Dermis blood vessel endothelial cell (primary cell): Measurements from ENCODE around the gene DLG5. TPM values are rescaled to one million over a fixed set of nuclear protein-coding genes. Genes with fewer than 3 reads are reported as not detected.

Source experiments
- DNase-seq: peaks from one replicate; pipeline ENCODE4 v3.0.0; 2010
- total RNA-seq: library from RNA; depleted of rRNA; stranded (reverse); fragments of >200 nt; gene quantifications from 2 replicates; pipeline ENCODE4 v1.2.3, GENCODE V29; 2014

Gene DLG5
- total RNA-seq, 1 donor from 2014 or later, result 7.8 TPM

DNA sequence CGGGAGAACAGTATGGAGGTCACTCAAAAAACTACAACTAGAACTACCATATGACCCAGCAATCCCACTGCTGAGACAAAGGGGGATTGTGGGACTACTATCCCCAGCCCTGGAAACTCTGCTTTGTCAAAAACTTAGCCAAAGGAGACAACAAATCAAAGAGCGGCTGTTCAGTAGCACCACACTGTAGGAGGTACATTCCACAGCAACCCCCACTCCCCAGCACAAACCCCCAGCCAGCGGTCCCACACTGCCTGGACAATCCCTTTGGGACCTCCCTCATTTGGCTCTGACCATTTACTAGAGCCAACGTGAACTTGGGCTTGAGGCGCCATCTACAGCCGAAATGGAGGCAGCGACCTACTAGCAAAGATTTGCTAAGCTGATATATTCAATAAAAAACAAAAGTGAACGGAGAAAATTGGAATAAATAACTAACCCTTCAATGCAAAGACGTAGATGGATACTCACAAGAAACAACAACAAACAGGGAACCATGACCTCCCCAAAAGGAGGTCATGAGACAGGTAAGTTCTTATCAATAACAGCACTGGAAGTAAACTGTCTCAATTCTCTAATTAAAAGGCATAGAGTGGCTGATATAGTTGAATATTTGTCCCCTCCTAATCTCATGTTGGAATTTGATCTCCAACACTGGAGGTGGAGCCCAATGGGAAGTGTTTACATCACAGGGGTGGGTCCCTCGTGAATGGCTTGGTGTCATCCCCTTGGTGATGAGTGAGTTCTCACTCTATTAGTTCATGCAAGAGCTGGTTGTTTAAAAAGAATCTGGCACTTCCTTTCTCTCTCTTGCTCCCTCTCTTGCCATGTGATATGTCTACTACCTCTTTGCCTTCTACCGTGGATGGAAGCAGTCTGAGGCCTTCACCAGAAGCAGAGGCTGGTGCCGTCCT, 170.0 kb downstream of the DLG5 start:
- peak; percentile 85 for DNase-seq

DNA sequence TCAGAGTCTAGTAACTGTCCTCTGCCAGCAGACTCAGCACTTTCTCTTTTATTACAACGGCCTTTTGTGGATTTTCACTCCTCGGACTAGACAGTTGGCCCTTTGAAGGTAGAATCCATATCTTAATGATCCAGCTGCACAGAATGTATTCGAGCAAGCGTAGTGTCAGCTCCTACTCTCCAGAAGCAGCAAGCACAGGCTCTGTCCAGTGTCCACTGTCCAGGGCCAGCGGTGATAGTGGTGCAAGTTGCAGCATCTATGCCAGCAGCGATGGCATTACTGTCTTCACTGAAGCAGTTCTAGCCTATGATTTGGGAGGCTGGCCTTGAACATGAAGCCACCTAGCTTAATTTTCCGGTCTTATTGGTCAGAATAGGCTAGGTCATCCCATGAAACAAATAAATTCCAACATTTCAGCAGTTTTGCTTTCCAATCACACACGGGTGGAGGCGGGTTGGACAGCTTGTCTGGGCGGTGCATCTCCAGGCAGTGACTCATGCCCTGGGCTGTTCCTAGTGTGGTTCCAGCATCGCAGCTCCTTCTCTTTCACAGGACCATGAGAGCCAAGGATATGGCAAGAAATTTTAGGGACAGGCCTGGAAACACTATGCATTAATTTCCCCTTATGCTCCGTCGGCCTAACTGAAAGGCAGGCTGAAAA, 180.4 kb downstream of the DLG5 start:
- peak; percentile 17 for DNase-seq

DNA sequence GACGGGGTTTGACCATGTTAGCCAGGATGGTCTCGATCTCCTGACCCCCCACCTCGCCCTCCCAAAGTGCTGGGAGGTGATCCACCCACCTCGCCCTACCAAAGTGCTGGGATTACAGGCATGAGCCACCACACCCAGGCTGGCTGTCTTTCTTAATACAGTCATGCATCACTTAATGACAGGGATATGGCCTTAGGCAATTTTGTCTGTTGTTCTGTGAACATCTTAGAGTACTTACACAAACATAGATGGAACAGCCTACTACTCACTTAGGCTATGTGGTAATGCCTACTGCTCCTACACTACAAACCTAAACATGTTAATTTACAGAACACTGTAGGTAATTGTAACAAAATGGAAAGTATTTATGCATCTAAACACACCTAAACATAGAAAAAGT, 182.3 kb downstream of the DLG5 start:
- DNase-seq, result no peak

- no peak for DNase-seq
These were observed 184.4 kb downstream of the DLG5 start for GRCh38 chr10:77742172-77742571.

DNA sequence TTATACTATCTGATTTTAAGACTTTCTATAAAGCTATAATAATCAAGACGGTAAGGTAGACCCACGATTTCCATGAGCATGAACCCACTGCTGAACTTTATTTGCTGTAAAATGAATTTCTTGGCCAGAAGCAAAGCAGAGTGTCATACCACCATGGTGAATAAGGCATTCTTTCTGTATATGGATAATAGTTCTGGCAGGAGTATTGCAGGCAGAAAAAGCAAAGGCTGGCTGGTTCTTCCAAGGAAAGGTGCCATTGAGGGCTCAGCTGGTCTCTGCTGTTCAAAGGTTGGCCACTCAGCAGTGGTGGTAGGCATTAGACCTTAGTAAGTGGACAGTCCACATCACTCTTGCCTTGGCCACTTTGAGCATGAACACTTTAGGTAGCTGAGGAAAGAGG, 184.8 kb downstream of the DLG5 start:
- DNase-seq, result no peak

Other genes starting within 250 kb of the DLG5 start
- gene POLR3A, start 102.8 kb upstream of the DLG5 start, total RNA-seq, result 12.1 and 16.0 TPM in 2 replicates
- gene RPS24, start 107.1 kb upstream of the DLG5 start, total RNA-seq, result 2,261 and 2,505 TPM in 2 replicates